ENCODE data around the gene TSPAN9.
A peak's percentile ranks its signal among the peaks of the same experiment; 100 is the strongest.

TSPAN9 gene

DNA sequence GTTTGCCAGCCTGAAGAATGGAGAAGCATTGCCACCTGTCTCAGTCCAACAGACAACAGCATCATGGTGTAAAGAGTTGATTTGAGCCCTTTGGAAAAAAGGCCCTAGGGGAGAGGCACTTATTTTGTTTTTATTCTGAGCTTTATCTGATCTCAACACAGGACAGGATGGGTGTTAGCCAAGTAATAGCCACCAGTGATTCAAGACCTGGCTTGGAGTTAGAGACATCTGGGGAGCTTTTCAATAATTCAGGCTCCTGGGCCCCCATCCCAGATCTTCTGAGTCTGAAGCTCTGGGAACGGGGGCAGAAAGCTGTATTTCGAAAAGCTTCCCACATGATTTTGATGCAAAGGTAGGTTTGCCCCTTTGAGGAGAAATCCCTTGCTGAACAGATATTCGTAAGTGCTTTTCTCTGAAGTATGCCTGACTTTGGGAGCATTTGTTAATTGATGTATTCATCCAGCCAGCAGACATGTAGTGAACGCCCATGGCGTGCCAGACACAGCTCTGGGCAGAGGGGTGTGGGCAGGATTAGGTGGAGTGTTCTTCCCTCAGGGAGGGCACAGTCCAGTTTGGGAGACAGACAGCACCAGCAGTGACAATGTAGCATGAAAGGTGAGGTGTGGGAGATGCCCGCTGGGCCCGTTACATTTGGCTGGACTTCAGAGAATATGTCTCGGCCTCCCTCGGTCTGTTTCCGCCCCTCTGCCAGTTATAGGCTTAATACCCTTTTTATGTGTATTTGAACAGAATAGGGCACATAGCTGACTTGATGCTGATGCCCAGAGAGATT lies 72.5 kb downstream of the TSPAN9 start:
- TF ChIP-seq GATA3 (IDR thresholded peaks at IDR 0.05; ENCODE audit: low read depth, low read length) = no peak
- TF ChIP-seq GATA2 (IDR thresholded peaks at IDR 0.05; ENCODE audit: low read depth, low read length) = peak; percentile 62

DNA sequence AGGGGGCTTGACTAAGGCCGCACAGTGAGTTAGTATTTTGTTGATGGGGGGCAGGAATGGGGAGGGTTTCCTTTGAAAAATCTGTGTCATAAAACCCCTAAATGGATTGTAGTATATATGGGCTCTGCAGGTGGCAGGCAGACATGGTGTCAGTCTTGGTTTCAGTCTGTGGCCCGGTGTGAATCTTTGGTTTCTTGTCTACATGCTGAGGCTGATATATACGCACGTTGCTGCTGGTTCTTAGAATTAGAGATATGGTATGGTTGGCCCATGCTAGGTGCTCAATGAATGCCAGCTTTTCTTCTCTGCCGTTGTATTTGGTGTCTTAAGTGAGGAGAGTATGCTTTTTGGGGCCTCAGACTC lies 73.1 kb downstream of the TSPAN9 start:
- no peak for TF ChIP-seq GATA2 (IDR thresholded peaks at IDR 0.05; ENCODE audit: low read depth, low read length)
- no peak for TF ChIP-seq GATA3 (IDR thresholded peaks at IDR 0.05; ENCODE audit: low read depth, low read length)

- TF ChIP-seq GATA3 (IDR thresholded peaks at IDR 0.05; ENCODE audit: low read depth, low read length) = no peak
- no peak for TF ChIP-seq GATA2 (IDR thresholded peaks at IDR 0.05; ENCODE audit: low read depth, low read length)
Observed at GRCh38 chr12:3150931-3151835, 74.0 kb downstream of the TSPAN9 start.

DNA sequence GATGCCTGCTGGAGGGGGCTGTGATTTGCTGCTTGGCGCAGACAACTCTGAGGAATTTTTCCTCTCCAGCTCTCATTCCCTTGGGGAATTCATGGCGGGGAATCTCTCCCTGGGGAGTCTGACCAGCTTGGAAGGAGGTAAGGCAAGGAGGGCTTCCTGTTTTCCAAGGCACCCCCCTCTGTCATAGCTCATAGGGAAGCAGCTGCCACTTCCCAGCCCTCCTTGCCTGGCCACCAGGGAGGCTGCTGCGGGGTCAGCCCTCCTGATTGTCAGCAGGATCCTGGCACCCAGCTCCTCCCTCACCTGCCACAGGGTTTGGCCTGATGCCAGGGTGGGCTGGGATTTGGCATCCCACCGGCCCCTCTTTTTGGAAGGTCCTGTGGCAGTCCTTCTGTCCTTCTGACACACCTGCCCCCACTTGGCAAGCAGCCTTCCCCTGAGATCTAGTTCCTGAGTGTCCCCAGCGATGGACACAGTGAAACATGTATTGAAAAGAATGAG lies 74.9 kb downstream of the TSPAN9 start:
- TF ChIP-seq GATA3 (IDR thresholded peaks at IDR 0.05; ENCODE audit: low read depth, low read length) (no peak), GATA2 (IDR thresholded peaks at IDR 0.05; ENCODE audit: low read depth, low read length) (no peak)

DNA sequence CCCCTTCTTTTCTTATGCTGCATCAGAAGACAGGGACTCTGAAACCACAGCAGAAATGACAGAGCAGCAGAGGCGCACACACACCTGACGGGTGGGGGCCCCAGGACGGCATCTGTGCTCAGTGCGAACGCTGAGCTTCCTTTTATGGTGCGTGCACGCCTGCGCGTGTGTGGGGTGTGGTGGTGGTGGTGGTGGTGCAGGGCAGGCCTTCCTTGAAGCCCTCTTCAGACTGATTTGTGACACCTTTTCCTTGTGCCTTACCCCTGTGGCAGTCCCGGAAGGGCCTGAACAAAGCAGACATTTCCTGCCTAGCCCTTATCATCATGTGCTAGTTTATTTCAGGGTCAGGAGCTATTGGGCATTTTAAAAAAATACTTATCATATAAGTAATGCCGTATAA lies 75.7 kb downstream of the TSPAN9 start:
- TF ChIP-seq GATA3 (IDR thresholded peaks at IDR 0.05; ENCODE audit: low read depth, low read length) (no peak), GATA2 (IDR thresholded peaks at IDR 0.05; ENCODE audit: low read depth, low read length) (no peak)

DNA sequence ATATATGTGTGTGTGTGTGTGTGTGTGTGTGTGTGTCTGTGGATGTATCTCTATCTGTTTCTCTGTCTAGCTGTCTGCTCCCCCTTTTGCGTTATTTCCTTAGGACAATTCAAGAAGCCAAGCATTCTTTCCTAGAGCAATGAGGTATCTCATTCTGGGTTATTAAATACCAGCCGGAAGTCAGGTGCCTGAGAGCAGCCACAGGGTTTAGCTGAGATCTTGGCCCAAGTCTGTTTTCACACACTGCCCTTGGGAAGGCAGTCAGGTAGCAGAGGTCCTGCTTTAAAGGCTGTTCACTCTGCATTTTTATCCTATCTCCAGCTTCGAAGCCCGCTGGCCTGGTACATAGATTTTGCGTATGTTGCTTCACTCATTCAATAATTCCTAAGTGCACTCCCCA lies 76.8 kb downstream of the TSPAN9 start:
- TF ChIP-seq GATA2 (IDR thresholded peaks at IDR 0.05; ENCODE audit: low read depth, low read length) (no peak), GATA3 (IDR thresholded peaks at IDR 0.05; ENCODE audit: low read depth, low read length) (no peak)

GRCh38 chr12:3155702-3156370 lies 78.7 kb downstream of the TSPAN9 start:
- TF ChIP-seq GATA3 (IDR thresholded peaks at IDR 0.05; ENCODE audit: low read depth, low read length) (no peak), GATA2 (IDR thresholded peaks at IDR 0.05; ENCODE audit: low read depth, low read length) (no peak)

DNA sequence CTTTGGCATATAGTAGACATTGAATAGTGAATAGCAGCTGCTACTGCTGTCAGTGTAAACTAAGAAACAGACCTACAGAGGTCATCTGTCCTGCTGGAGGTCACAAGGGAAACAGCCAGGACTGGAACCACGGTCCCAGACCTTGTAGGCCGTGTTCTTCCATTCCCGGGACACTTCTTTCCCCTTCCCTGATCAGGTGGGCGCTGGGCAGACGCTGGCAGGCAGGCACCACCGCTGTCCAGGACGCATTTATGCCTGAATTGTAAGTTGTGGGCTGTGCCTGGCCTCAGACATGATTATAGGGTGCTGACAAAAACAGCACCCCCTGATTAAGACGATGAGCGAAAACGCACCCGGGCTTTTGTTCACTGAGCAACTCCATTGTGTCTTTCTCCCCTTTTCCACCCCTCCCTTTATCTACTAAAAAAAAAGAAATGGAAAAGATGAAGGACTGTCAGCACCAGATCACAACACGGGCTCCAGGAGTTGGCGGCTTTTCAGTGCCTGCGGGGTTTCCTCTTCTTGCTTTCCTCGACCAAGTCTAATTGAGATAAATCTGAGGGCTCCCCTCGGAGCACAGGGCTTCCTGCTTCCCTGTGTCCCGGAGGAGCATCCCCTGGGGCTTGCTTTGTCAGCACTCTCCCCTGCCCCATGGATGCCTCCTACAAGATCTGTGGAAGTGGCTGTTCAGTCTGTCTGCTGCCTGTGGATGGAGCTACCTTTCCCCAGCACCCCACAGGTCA lies 80.6 kb downstream of the TSPAN9 start:
- no peak for TF ChIP-seq GATA3 (IDR thresholded peaks at IDR 0.05; ENCODE audit: low read depth, low read length)
- TF ChIP-seq GATA2 (IDR thresholded peaks at IDR 0.05; ENCODE audit: low read depth, low read length) = no peak

DNA sequence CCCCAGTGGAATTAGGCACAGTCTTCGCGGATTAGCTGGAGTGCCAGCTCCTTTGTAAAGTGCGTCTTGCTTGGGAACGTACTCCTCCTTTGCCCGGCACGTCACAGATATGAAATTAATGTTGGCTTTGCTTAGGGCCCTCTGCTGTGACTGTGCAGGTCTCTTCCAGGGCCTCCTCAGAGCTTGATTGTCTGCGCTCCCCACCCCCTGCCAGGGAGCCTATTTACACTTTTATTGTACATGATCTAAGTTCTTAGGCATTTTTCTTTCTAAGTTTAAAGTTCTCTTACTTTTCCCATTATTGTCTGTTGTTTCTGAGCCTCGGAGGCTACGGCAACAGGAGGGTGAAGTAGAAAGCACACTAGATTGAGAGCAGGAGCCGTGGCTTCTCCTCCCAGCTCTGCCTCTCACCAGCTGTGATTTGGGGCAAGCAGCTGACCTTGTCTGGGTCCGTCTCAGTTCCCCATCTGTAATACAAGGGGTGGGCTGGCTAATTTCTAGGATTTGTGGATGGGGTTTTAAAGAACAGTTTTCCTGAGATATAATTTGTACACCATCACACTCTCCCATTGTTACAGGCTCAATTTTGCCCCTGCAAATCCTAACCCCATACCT lies 81.8 kb downstream of the TSPAN9 start:
- TF ChIP-seq GATA2 (IDR thresholded peaks at IDR 0.05; ENCODE audit: low read depth, low read length) (no peak), GATA3 (IDR thresholded peaks at IDR 0.05; ENCODE audit: low read depth, low read length) (no peak)

- TF ChIP-seq GATA3 (IDR thresholded peaks at IDR 0.05; ENCODE audit: low read depth, low read length) (no peak), GATA2 (IDR thresholded peaks at IDR 0.05; ENCODE audit: low read depth, low read length) (no peak)
Observed at GRCh38 chr12:3160081-3160480, 82.9 kb downstream of the TSPAN9 start.

GRCh38 chr12:3161861-3162260 lies 84.7 kb downstream of the TSPAN9 start:
- TF ChIP-seq GATA2 (IDR thresholded peaks at IDR 0.05; ENCODE audit: low read depth, low read length) = no peak
- no peak for TF ChIP-seq GATA3 (IDR thresholded peaks at IDR 0.05; ENCODE audit: low read depth, low read length)

- no peak for TF ChIP-seq GATA2 (IDR thresholded peaks at IDR 0.05; ENCODE audit: low read depth, low read length)
- no peak for TF ChIP-seq GATA3 (IDR thresholded peaks at IDR 0.05; ENCODE audit: low read depth, low read length)
Observed at GRCh38 chr12:3164454-3165077, 87.4 kb downstream of the TSPAN9 start.

Data from SH-SY5Y (cell line).